ENCODE results near the gene AATF.

The AATF gene

GRCh38 chr17:36942631-36943125 lies 6.1 kb upstream of the AATF start:
- H3K9me3 ChIP-seq (ENCODE audit: insufficient read depth, low read depth, low read length), result peaks cover 14% of the 10 kb centered on the region
- no peak overlapping the region for H3K27ac ChIP-seq (ENCODE audit: low read depth, low read length)
- H3K36me3 ChIP-seq (ENCODE audit: control insufficient read depth in 1 of 2, insufficient read depth in 2 of 2, low read length in 2 of 2), result no peaks in the 10 kb centered on the region
- H2BK5ac ChIP-seq (ENCODE audit: low read depth, low read length, poor library complexity), result no peak overlapping the region
- H3K4me3 ChIP-seq (ENCODE audit: low read depth, low read length), result no peak overlapping the region
- H2AK5ac ChIP-seq (ENCODE audit: low read length), result no peak overlapping the region
- no peaks in the 10 kb centered on the region for H3K79me1 ChIP-seq (ENCODE audit: low read length)
- peaks cover 18 to 20% of the 10 kb centered on the region in 2 experiments for H3K4me1 ChIP-seq (ENCODE audit: control insufficient read depth in 1 of 2, insufficient read depth in 2 of 2, low read length in 2 of 2)
- no peak overlapping the region for H3K4ac ChIP-seq (ENCODE audit: low read depth, low read length)
- no peak overlapping the region for H3K18ac ChIP-seq (ENCODE audit: low read length)
- H3K79me2 ChIP-seq (ENCODE audit: control insufficient read depth, insufficient read depth, low read length, poor library complexity), result no peaks in the 10 kb centered on the region
- H4K91ac ChIP-seq (ENCODE audit: low read depth, low read length), result no peak overlapping the region
- H3K9ac ChIP-seq (ENCODE audit: low read length), result no peak overlapping the region
- no peak overlapping the region for H3K23ac ChIP-seq (ENCODE audit: low read length)
- H4K8ac ChIP-seq (ENCODE audit: low read depth, low read length), result no peak overlapping the region
- WGBS (ENCODE audit: extremely low coverage, insufficient coverage, insufficient read length), result no CpG with 5 or more reads among the region's 59 CpGs
- H3K27me3 ChIP-seq (ENCODE audit: insufficient read depth, low read length), result peaks cover 83% of the 10 kb centered on the region
- H2AFZ ChIP-seq (ENCODE audit: insufficient read depth, low read length, poor library complexity), result peak overlapping the region; percentile 17
- no peak overlapping the region for H2BK12ac ChIP-seq (ENCODE audit: low read length)
- no peak overlapping the region for H4K12ac ChIP-seq (ENCODE audit: low read depth, low read length)
- H3K14ac ChIP-seq (ENCODE audit: low read length), result no peak overlapping the region
- no peak overlapping the region for H2BK120ac ChIP-seq (ENCODE audit: insufficient read depth, low read length, poor library complexity)
- H3K4me2 ChIP-seq (ENCODE audit: low read length), result peak overlapping the region; percentile 61
- no peak for DNase-seq

GRCh38 chr17:36943250-36944191 lies 5.2 kb upstream of the AATF start:
- peaks cover 4% of the 10 kb centered on the region for H3K79me1 ChIP-seq (ENCODE audit: low read length)
- no peaks in the 10 kb centered on the region for H3K79me2 ChIP-seq (ENCODE audit: control insufficient read depth, insufficient read depth, low read length, poor library complexity)
- no peak overlapping the region for H3K4me2 ChIP-seq (ENCODE audit: low read length)
- H4K8ac ChIP-seq (ENCODE audit: low read depth, low read length), result no peak overlapping the region
- H3K27ac ChIP-seq (ENCODE audit: low read depth, low read length), result no peak overlapping the region
- H2AFZ ChIP-seq (ENCODE audit: insufficient read depth, low read length, poor library complexity), result no peak overlapping the region
- DNase-seq, result no peak
- no peak overlapping the region for H2BK5ac ChIP-seq (ENCODE audit: low read depth, low read length, poor library complexity)
- H3K36me3 ChIP-seq (ENCODE audit: control insufficient read depth in 1 of 2, insufficient read depth in 2 of 2, low read length in 2 of 2), result no peaks in the 10 kb centered on the region
- H3K27me3 ChIP-seq (ENCODE audit: insufficient read depth, low read length), result peaks cover 79% of the 10 kb centered on the region
- no peak overlapping the region for H2BK120ac ChIP-seq (ENCODE audit: insufficient read depth, low read length, poor library complexity)
- H3K4me1 ChIP-seq (ENCODE audit: control insufficient read depth in 1 of 2, insufficient read depth in 2 of 2, low read length in 2 of 2), result peaks cover 19 to 20% of the 10 kb centered on the region in 2 experiments
- peaks cover 14% of the 10 kb centered on the region for H3K9me3 ChIP-seq (ENCODE audit: insufficient read depth, low read depth, low read length)
- no peak overlapping the region for H3K4me3 ChIP-seq (ENCODE audit: low read depth, low read length)
- H3K4ac ChIP-seq (ENCODE audit: low read depth, low read length), result no peak overlapping the region
- no peak overlapping the region for H3K23ac ChIP-seq (ENCODE audit: low read length)
- no peak overlapping the region for H3K18ac ChIP-seq (ENCODE audit: low read length)
- no peak overlapping the region for H3K14ac ChIP-seq (ENCODE audit: low read length)
- WGBS (ENCODE audit: extremely low coverage, insufficient coverage, insufficient read length), result no CpG with 5 or more reads among the region's 44 CpGs
- H2BK12ac ChIP-seq (ENCODE audit: low read length), result no peak overlapping the region
- H3K9ac ChIP-seq (ENCODE audit: low read length), result no peak overlapping the region
- H2AK5ac ChIP-seq (ENCODE audit: low read length), result no peak overlapping the region
- no peak overlapping the region for H4K91ac ChIP-seq (ENCODE audit: low read depth, low read length)
- H4K12ac ChIP-seq (ENCODE audit: low read depth, low read length), result no peak overlapping the region

DNA sequence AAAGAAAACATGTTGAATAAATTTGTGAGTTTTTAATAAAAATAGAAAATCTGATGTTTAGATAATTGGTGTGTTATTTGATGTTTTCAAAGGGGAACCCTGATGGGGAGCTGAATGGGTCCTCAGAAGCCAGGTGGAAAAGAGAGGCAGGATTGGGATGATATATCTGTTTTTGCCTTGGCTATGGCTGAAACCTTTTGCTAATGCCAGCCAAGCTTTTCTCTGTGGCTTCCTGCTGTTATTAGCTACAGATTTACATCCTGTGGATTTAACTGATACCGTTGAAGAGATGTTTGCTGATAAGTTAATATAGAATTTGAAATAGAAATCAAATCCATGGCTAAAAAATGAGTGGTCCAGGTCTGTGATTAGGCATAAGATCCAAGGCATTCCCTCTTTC lies 4.2 kb upstream of the AATF start:
- H2AFZ ChIP-seq (ENCODE audit: insufficient read depth, low read length, poor library complexity), result no peak overlapping the region
- no peak overlapping the region for H3K9ac ChIP-seq (ENCODE audit: low read length)
- no peak overlapping the region for H2BK5ac ChIP-seq (ENCODE audit: low read depth, low read length, poor library complexity)
- H3K4ac ChIP-seq (ENCODE audit: low read depth, low read length), result no peak overlapping the region
- H2BK12ac ChIP-seq (ENCODE audit: low read length), result no peak overlapping the region
- H4K91ac ChIP-seq (ENCODE audit: low read depth, low read length), result no peak overlapping the region
- H3K27me3 ChIP-seq (ENCODE audit: insufficient read depth, low read length), result peaks cover 69% of the 10 kb centered on the region
- H3K23ac ChIP-seq (ENCODE audit: low read length), result no peak overlapping the region
- H3K14ac ChIP-seq (ENCODE audit: low read length), result no peak overlapping the region
- no peak overlapping the region for H3K27ac ChIP-seq (ENCODE audit: low read depth, low read length)
- no peak overlapping the region for H3K4me2 ChIP-seq (ENCODE audit: low read length)
- peaks cover 5% of the 10 kb centered on the region for H3K79me2 ChIP-seq (ENCODE audit: control insufficient read depth, insufficient read depth, low read length, poor library complexity)
- H3K4me3 ChIP-seq (ENCODE audit: low read depth, low read length), result no peak overlapping the region
- H4K12ac ChIP-seq (ENCODE audit: low read depth, low read length), result no peak overlapping the region
- no peak overlapping the region for H3K18ac ChIP-seq (ENCODE audit: low read length)
- no peak overlapping the region for H4K8ac ChIP-seq (ENCODE audit: low read depth, low read length)
- no peak for DNase-seq
- no CpG with 5 or more reads among the region's 1 CpG for WGBS (ENCODE audit: extremely low coverage, insufficient coverage, insufficient read length)
- peaks cover 17% of the 10 kb centered on the region in 2 experiments for H3K4me1 ChIP-seq (ENCODE audit: control insufficient read depth in 1 of 2, insufficient read depth in 2 of 2, low read length in 2 of 2)
- H2BK120ac ChIP-seq (ENCODE audit: insufficient read depth, low read length, poor library complexity), result no peak overlapping the region
- peaks cover 14% of the 10 kb centered on the region for H3K9me3 ChIP-seq (ENCODE audit: insufficient read depth, low read depth, low read length)
- peaks cover 9% of the 10 kb centered on the region for H3K79me1 ChIP-seq (ENCODE audit: low read length)
- H2AK5ac ChIP-seq (ENCODE audit: low read length), result no peak overlapping the region
- H3K36me3 ChIP-seq (ENCODE audit: control insufficient read depth in 1 of 2, insufficient read depth in 2 of 2, low read length in 2 of 2), result no peaks in the 10 kb centered on the region

DNA sequence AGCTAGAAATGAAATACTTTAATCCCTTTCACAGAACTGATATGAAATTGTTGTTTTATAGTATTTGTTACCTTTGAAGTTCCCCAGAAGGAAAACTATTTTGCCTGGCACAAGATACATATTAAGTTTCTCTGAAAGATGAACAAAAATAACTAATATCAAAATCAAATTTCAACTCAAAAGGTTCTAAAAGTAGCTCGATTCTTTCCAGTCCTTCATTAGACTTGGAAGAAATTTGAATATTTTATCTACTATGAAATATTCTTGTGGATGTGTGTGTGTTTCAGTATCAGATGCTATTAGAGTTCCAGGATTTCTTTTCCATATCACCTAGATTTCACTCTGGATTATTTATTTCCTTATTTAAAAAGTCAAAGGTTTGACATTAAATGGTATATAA lies 3.6 kb upstream of the AATF start:
- Histone ChIP-seq H3K9ac (ENCODE audit: low read length) (no peak overlapping the region), H3K4me2 (ENCODE audit: low read length) (no peak overlapping the region), H3K4ac (ENCODE audit: low read depth, low read length) (no peak overlapping the region), H3K79me2 (ENCODE audit: control insufficient read depth, insufficient read depth, low read length, poor library complexity) (peaks cover 5% of the 10 kb centered on the region), H2BK12ac (ENCODE audit: low read length) (no peak overlapping the region), H3K9me3 (ENCODE audit: insufficient read depth, low read depth, low read length) (peaks cover 14% of the 10 kb centered on the region), H3K14ac (ENCODE audit: low read length) (no peak overlapping the region), H4K91ac (ENCODE audit: low read depth, low read length) (no peak overlapping the region), H3K27ac (ENCODE audit: low read depth, low read length) (no peak overlapping the region), H3K23ac (ENCODE audit: low read length) (no peak overlapping the region), H2AFZ (ENCODE audit: insufficient read depth, low read length, poor library complexity) (no peak overlapping the region), H2AK5ac (ENCODE audit: low read length) (no peak overlapping the region), H3K79me1 (ENCODE audit: low read length) (peaks cover 9% of the 10 kb centered on the region), H3K4me1 (ENCODE audit: control insufficient read depth in 1 of 2, insufficient read depth in 2 of 2, low read length in 2 of 2) (peaks cover 17 to 23% of the 10 kb centered on the region in 2 experiments), H3K4me3 (ENCODE audit: low read depth, low read length) (no peak overlapping the region), H3K36me3 (ENCODE audit: control insufficient read depth in 1 of 2, insufficient read depth in 2 of 2, low read length in 2 of 2) (no peaks in the 10 kb centered on the region), H2BK5ac (ENCODE audit: low read depth, low read length, poor library complexity) (no peak overlapping the region), H3K18ac (ENCODE audit: low read length) (no peak overlapping the region), H4K8ac (ENCODE audit: low read depth, low read length) (no peak overlapping the region), H3K27me3 (ENCODE audit: insufficient read depth, low read length) (peaks cover 64% of the 10 kb centered on the region), H2BK120ac (ENCODE audit: insufficient read depth, low read length, poor library complexity) (no peak overlapping the region), H4K12ac (ENCODE audit: low read depth, low read length) (no peak overlapping the region)
- WGBS (ENCODE audit: extremely low coverage, insufficient coverage, insufficient read length), result no CpG with 5 or more reads among the region's 1 CpG
- DNase-seq, result no peak

All from trophoblast cell (in vitro differentiated cells and primary cell).